MG63 (cell line): ENCODE measurements around the gene MC3R. TPM values are rescaled to one million over a fixed set of nuclear protein-coding genes. Genes with fewer than 3 reads are reported as not detected.
"Not testable (repeated sequence)": the region's sequence is repeated elsewhere in the genome, so short reads cannot be mapped to it uniquely, and the experiment has no call there.

Experiments used
- DNase-seq: peaks from one replicate; pipeline ENCODE4 v3.0.0-alpha.2; 2020
- H3K27me3 ChIP-seq: fragments of 250-450 bp; sonication (Bioruptor Pico); 2 replicates; pipeline ENCODE4 v1.5.1; 2020; ENCODE audit warnings: mild to moderate bottlenecking, moderate library complexity
- H3K36me3 ChIP-seq: fragments of 250-450 bp; sonication (Bioruptor Pico); 2 replicates; pipeline ENCODE4 v1.5.1; 2020; ENCODE audit warnings: mild to moderate bottlenecking, moderate library complexity
- H3K4me3 ChIP-seq: fragments of 250-450 bp; sonication (Bioruptor Pico); 2 replicates; pipeline ENCODE4 v1.5.1; 2020; ENCODE audit warnings: mild to moderate bottlenecking, moderate library complexity
- H3K9me3 ChIP-seq: fragments of 250-450 bp; sonication (Bioruptor Pico); 2 replicates; pipeline ENCODE4 v1.5.1; 2020; ENCODE audit warnings: mild to moderate bottlenecking, moderate library complexity
- total RNA-seq: library from RNA; depleted of rRNA; stranded (reverse); fragments of >200 nt; shearing (Covaris generic); gene quantifications from 2 replicates; pipeline ENCODE4 v1.2.3, GENCODE V29; 2014; ENCODE audit warnings: low replicate concordance; rRNA removed

MC3R gene
- not detected in 2 replicates for total RNA-seq

GRCh38 chr20:56247954-56248782 is at the start of gene MC3R:
Gene MC3R (plus strand): TSS chr20:56248732. CDS start chr20:56248844, 112 bp downstream.
- Histone ChIP-seq H3K4me3 (no peak within 1 kb of the TSS), H3K36me3 (no peaks in the 10 kb centered on the region), H3K9me3 (no peaks in the 10 kb centered on the region), H3K27me3 (no peaks in the 10 kb centered on the region; the same call in 1 of the 2 replicates)
- peak; percentile 38 for DNase-seq

- no peaks in the 10 kb centered on the region for H3K36me3 ChIP-seq
- no peak overlapping the region for H3K4me3 ChIP-seq
- H3K27me3 ChIP-seq, result no peaks in the 10 kb centered on the region
- peaks cover 2% of the 10 kb centered on the region; the same call in 1 of the 2 replicates for H3K9me3 ChIP-seq
- no peak for DNase-seq
Observed at GRCh38 chr20:56200456-56200855, 48.1 kb upstream of the MC3R start.

GRCh38 chr20:56202493-56203077 is 45.9 kb upstream of the MC3R start:
- Histone ChIP-seq H3K4me3 (no peak overlapping the region), H3K27me3 (no peaks in the 10 kb centered on the region), H3K9me3 (peaks cover 2% of the 10 kb centered on the region; the same call in 1 of the 2 replicates), H3K36me3 (no peaks in the 10 kb centered on the region)
- no peak for DNase-seq

- peaks cover 2% of the 10 kb centered on the region; the same call in 1 of the 2 replicates for H3K9me3 ChIP-seq
- H3K27me3 ChIP-seq, result no peaks in the 10 kb centered on the region
- DNase-seq, result no peak
- no peak overlapping the region for H3K4me3 ChIP-seq
- no peaks in the 10 kb centered on the region for H3K36me3 ChIP-seq
Observed at GRCh38 chr20:56204206-56204605, 44.3 kb upstream of the MC3R start.

- Histone ChIP-seq H3K27me3 (no peaks in the 10 kb centered on the region), H3K4me3 (no peak overlapping the region), H3K9me3 (peaks cover 2% of the 10 kb centered on the region; the same call in 1 of the 2 replicates), H3K36me3 (no peaks in the 10 kb centered on the region)
- no peak for DNase-seq
Observed at GRCh38 chr20:56205346-56205745, 43.2 kb upstream of the MC3R start.

- Histone ChIP-seq H3K9me3 (no peaks in the 10 kb centered on the region), H3K36me3 (no peaks in the 10 kb centered on the region), H3K27me3 (no peaks in the 10 kb centered on the region), H3K4me3 (no peak overlapping the region)
- no peak for DNase-seq
Observed at GRCh38 chr20:56207656-56208055, 40.9 kb upstream of the MC3R start.

- H3K36me3 ChIP-seq, result no peaks in the 10 kb centered on the region
- H3K27me3 ChIP-seq, result no peaks in the 10 kb centered on the region
- H3K9me3 ChIP-seq, result no peaks in the 10 kb centered on the region
- DNase-seq, result no peak
- H3K4me3 ChIP-seq, result no peak overlapping the region
Observed at GRCh38 chr20:56208121-56208520, 40.4 kb upstream of the MC3R start.

- no peaks in the 10 kb centered on the region for H3K27me3 ChIP-seq
- no peaks in the 10 kb centered on the region for H3K36me3 ChIP-seq
- no peak overlapping the region for H3K4me3 ChIP-seq
- no peaks in the 10 kb centered on the region for H3K9me3 ChIP-seq
- no peak for DNase-seq
Observed at GRCh38 chr20:56211051-56211450, 37.5 kb upstream of the MC3R start.

GRCh38 chr20:56212091-56212490 is 36.4 kb upstream of the MC3R start:
- DNase-seq, result no peak
- H3K36me3 ChIP-seq, result no peaks in the 10 kb centered on the region
- no peak overlapping the region for H3K4me3 ChIP-seq
- H3K27me3 ChIP-seq, result no peaks in the 10 kb centered on the region
- no peaks in the 10 kb centered on the region for H3K9me3 ChIP-seq

GRCh38 chr20:56213321-56213720 is 35.2 kb upstream of the MC3R start:
- H3K36me3 ChIP-seq, result no peaks in the 10 kb centered on the region
- H3K27me3 ChIP-seq, result no peaks in the 10 kb centered on the region
- no peak overlapping the region for H3K4me3 ChIP-seq
- no peak for DNase-seq
- H3K9me3 ChIP-seq, result no peaks in the 10 kb centered on the region

- no peak for DNase-seq
- H3K4me3 ChIP-seq, result no peak overlapping the region
- no peaks in the 10 kb centered on the region for H3K9me3 ChIP-seq
- H3K36me3 ChIP-seq, result no peaks in the 10 kb centered on the region
- no peaks in the 10 kb centered on the region for H3K27me3 ChIP-seq
Observed at GRCh38 chr20:56215115-56215514, 33.4 kb upstream of the MC3R start.

- Histone ChIP-seq H3K27me3 (no peaks in the 10 kb centered on the region), H3K36me3 (no peaks in the 10 kb centered on the region), H3K4me3 (no peak overlapping the region), H3K9me3 (no peaks in the 10 kb centered on the region)
- DNase-seq, result no peak
Observed at GRCh38 chr20:56217829-56218228, 30.7 kb upstream of the MC3R start.

- not testable (repeated sequence) for DNase-seq, H3K36me3 ChIP-seq, H3K27me3 ChIP-seq, H3K9me3 ChIP-seq, H3K4me3 ChIP-seq
Observed at GRCh38 chr20:56221186-56221585, 27.3 kb upstream of the MC3R start.

GRCh38 chr20:56222201-56222600 is 26.3 kb upstream of the MC3R start:
- Histone ChIP-seq H3K4me3 (no peak overlapping the region), H3K27me3 (no peaks in the 10 kb centered on the region), H3K9me3 (no peaks in the 10 kb centered on the region), H3K36me3 (no peaks in the 10 kb centered on the region)
- no peak for DNase-seq

- H3K36me3 ChIP-seq, result no peaks in the 10 kb centered on the region
- no peaks in the 10 kb centered on the region for H3K27me3 ChIP-seq
- H3K4me3 ChIP-seq, result no peak overlapping the region
- no peak for DNase-seq
- no peaks in the 10 kb centered on the region for H3K9me3 ChIP-seq
Observed at GRCh38 chr20:56222945-56223344, 25.6 kb upstream of the MC3R start.

GRCh38 chr20:56223352-56223751 is 25.2 kb upstream of the MC3R start:
- no peaks in the 10 kb centered on the region for H3K27me3 ChIP-seq
- DNase-seq, result peak; percentile 34
- no peaks in the 10 kb centered on the region for H3K9me3 ChIP-seq
- no peaks in the 10 kb centered on the region for H3K36me3 ChIP-seq
- H3K4me3 ChIP-seq, result no peak overlapping the region

GRCh38 chr20:56228021-56228420 is 20.5 kb upstream of the MC3R start:
- Histone ChIP-seq H3K27me3 (no peaks in the 10 kb centered on the region), H3K4me3 (no peak overlapping the region), H3K36me3 (no peaks in the 10 kb centered on the region), H3K9me3 (no peaks in the 10 kb centered on the region)
- no peak for DNase-seq

GRCh38 chr20:56229812-56230211 is 18.7 kb upstream of the MC3R start:
- H3K4me3 ChIP-seq, result no peak overlapping the region
- no peaks in the 10 kb centered on the region for H3K36me3 ChIP-seq
- H3K9me3 ChIP-seq, result no peaks in the 10 kb centered on the region
- no peak for DNase-seq
- H3K27me3 ChIP-seq, result no peaks in the 10 kb centered on the region
